BJ (cell line): ENCODE results near the gene GALNT13. TPM values are rescaled to one million over a fixed set of nuclear protein-coding genes. Genes with fewer than 3 reads are reported as not detected.
"Not testable (repeated sequence)": the region's sequence is repeated elsewhere in the genome, so short reads cannot be mapped to it uniquely, and the experiment has no call there.

Experiments used
- CTCF ChIA-PET: fragments of 350-600 bp; formaldehyde crosslinking; extraction: SDS; loops from one replicate; lab custom pipeline; 2021; ENCODE audit warnings: antibody characterized with exemption, inconsistent platforms; lab: Yijun Ruan, JAX
- POLR2A ChIA-PET: fragments of 300-600 bp; sonication (Branson Sonifier 250); formaldehyde crosslinking; extraction: SDS; loops from one replicate; lab custom pipeline; 2021; ENCODE audit warnings: antibody characterized with exemption; lab: Charles Lee
- DNase-seq: peaks from one replicate; pipeline ENCODE4 v3.0.0-alpha.2; 2011; ENCODE audit warnings: low read depth
- H3K27me3 ChIP-seq: 2 replicates; pipeline ENCODE4 v1.6.0; 2011; ENCODE audit warnings: low read length; ENCODE audit not compliant: control insufficient read depth, insufficient read depth
- H3K36me3 ChIP-seq: 2 replicates; pipeline ENCODE4 v1.5.1; 2011; ENCODE audit warnings: low read length; ENCODE audit not compliant: control insufficient read depth, insufficient read depth
- H3K4me3 ChIP-seq: 2 replicates; pipeline ENCODE4 v1.5.1; 2011; ENCODE audit warnings: low read depth, mild to moderate bottlenecking, control low read depth, low read length
- polyA plus RNA-seq: library from polyadenylated mRNA; depleted of rRNA; stranded (reverse); fragments of >200 nt; gene quantifications from 2 replicates; pipeline ENCODE4 v1.2.3, GENCODE V29; 2011
- TF ChIP-seq, protein P1 (sequence below): IDR thresholded peaks from 2 replicates; pipeline ENCODE4 v1.5.1; 2011; ENCODE audit warnings: low read depth, mild to moderate bottlenecking, control low read depth, inconsistent platforms, low read length, moderate library complexity; ENCODE audit not compliant: insufficient read depth

Gene GALNT13
- polyA plus RNA-seq, 1 experiment = not detected

DNA sequence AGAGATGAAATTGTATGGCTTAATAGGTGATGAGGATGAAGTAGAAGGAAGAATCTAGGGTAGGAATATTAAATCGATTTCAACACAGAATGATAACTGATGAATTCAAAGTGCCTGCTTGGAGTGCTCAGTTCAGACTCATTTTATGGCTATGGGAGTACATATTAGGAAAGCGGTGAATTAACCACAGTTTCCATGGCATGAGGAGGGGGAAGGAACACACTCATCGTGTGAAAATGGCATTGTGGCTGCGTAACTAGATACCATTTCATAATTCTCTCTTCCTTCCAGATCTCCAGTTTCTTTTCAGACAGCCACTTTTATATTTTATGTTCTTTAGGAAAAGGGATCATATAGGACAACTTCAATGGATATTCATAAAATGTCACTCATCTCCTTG lies 594.5 kb downstream of the GALNT13 start:
- Histone ChIP-seq H3K27me3 (no peaks in the 10 kb centered on the region), H3K36me3 (no peaks in the 10 kb centered on the region), H3K4me3 (no peak overlapping the region)
- no peak for DNase-seq
- POLR2A ChIA-PET = no interaction called here
- TF ChIP-seq, protein P1, sequence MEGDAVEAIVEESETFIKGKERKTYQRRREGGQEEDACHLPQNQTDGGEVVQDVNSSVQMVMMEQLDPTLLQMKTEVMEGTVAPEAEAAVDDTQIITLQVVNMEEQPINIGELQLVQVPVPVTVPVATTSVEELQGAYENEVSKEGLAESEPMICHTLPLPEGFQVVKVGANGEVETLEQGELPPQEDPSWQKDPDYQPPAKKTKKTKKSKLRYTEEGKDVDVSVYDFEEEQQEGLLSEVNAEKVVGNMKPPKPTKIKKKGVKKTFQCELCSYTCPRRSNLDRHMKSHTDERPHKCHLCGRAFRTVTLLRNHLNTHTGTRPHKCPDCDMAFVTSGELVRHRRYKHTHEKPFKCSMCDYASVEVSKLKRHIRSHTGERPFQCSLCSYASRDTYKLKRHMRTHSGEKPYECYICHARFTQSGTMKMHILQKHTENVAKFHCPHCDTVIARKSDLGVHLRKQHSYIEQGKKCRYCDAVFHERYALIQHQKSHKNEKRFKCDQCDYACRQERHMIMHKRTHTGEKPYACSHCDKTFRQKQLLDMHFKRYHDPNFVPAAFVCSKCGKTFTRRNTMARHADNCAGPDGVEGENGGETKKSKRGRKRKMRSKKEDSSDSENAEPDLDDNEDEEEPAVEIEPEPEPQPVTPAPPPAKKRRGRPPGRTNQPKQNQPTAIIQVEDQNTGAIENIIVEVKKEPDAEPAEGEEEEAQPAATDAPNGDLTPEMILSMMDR = no peak
- CTCF ChIA-PET = no interaction called here

DNA sequence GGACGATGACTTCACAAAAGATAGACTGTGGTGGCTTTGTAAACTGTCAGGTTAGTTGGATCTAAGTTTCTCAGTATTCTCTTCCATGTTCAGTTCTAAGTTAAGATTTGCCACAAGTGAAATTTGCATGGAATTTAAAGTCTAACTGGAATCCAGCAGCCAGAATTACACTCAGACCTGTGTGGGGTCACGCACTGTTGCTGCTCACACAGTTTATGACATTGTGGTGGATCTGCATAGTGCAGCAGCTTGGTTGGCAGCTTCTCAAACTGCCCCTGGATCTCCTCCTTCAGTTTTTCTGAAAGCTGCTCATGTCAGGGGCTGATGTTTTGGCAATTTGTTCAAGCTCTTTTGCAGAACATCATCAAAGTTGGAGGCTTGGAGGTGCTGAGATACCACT lies 598.7 kb downstream of the GALNT13 start:
- Histone ChIP-seq H3K36me3 (no peaks in the 10 kb centered on the region), H3K4me3 (no peak overlapping the region), H3K27me3 (no peaks in the 10 kb centered on the region)
- POLR2A ChIA-PET = no interaction called here
- DNase-seq = no peak
- CTCF ChIA-PET = no interaction called here
- TF ChIP-seq, protein P1 = no peak

DNA sequence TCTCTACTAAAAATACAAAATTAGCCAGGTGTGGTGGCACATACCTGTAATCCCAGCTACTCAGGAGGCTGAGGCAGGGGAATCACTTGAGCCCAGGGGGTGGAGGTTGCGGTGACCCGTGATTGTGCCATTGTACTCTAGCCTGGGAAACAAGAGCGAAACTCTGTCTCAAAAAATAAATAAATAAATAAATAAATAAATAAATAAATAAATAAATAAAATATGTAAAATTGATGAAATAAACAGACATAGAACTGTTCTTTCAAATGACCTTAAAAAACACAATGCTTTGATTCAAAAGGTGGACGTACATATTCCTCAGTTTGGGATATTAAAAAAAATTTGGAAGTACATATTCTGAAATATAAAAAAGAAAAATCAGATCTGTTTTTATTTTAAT lies 599.8 kb downstream of the GALNT13 start:
- DNase-seq, H3K27me3 ChIP-seq, CTCF ChIA-PET, H3K36me3 ChIP-seq, POLR2A ChIA-PET, H3K4me3 ChIP-seq: not testable (repeated sequence)

DNA sequence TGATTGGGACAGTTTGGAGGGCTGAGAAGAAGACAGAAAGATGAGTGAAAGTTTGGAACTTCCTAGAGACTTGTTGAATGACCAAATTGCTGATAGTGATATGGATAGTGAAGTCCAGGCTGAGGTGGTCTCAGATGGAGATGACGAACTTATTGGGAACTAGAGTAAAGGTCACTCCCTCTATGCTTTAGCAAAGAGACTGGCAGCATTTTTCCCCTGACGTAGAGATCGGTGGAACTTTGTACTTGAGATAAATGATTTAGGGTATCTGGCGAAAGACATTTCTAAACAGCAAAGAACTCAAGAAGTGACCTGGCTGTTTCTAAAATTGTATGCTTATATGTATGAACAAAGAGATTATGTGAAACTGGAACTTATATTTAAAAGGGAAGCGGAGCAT lies 605.6 kb downstream of the GALNT13 start:
- CTCF ChIA-PET = no interaction called here
- TF ChIP-seq, protein P1 = no peak
- H3K4me3 ChIP-seq = no peak overlapping the region
- no peak for DNase-seq
- H3K27me3 ChIP-seq = no peaks in the 10 kb centered on the region
- no peaks in the 10 kb centered on the region for H3K36me3 ChIP-seq
- POLR2A ChIA-PET = no interaction called here

DNA sequence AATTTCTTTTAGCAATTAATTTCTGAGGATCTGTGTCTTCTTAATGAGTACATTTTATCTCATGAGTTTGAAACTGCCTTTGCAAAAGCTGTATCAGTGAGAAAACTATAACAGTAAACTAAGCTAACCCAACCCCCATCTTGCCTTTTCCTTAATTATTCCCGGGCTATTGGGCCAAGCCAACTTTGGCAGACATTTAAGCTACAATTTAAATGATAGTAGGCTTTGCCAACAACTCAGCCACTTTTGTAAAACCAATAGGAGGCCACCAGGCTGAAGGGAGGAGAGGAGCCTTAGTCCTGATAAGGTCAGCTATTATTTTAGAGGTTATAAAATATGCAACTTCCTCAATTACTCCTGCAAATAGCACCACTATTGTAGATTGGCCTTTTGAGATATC lies 608.8 kb downstream of the GALNT13 start:
- Histone ChIP-seq H3K27me3 (no peaks in the 10 kb centered on the region), H3K4me3 (no peak overlapping the region), H3K36me3 (no peaks in the 10 kb centered on the region)
- ChIA-PET CTCF (no interaction called here), POLR2A (no interaction called here)
- TF ChIP-seq, protein P1 = no peak
- DNase-seq = no peak

DNA sequence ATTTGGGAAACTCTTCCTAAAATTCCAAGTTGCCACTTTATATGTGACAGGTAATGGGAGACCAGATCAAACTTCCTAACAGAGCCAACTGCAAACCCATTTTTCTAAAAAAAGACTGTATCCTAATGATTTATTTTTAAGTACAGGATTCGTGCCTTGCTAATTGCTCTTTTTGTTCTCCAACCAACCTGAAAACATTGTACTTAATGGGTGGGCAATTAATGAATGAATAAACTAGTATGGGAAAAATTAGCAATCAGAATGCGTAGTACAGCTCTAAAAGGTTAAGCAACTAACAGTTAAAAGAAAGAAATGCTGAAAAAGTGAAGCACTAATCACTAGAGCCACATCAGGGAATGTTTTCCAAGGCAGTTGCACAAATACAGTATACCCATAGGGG lies 609.6 kb downstream of the GALNT13 start:
- no peak for DNase-seq
- H3K4me3 ChIP-seq = no peak overlapping the region

More for the DNA sequence above, 609.6 kb downstream of the GALNT13 start:
- Histone ChIP-seq H3K36me3 (no peaks in the 10 kb centered on the region), H3K27me3 (no peaks in the 10 kb centered on the region)
- CTCF ChIA-PET = no interaction called here
- TF ChIP-seq, protein P1 = no peak
- POLR2A ChIA-PET = no interaction called here
